AG04449 (cell line): ENCODE measurements around the gene AK8.

Experiments
- CTCF ChIA-PET: fragments of 350-600 bp; formaldehyde crosslinking; extraction: SDS; loops from one replicate; lab custom pipeline; 2021; ENCODE audit warnings: antibody characterized with exemption; lab: Yijun Ruan, JAX
- POLR2A ChIA-PET: fragments of 400-600, 350-600 bp; formaldehyde crosslinking; extraction: SDS; loops from one replicate; lab custom pipeline; 2020; ENCODE audit warnings: antibody characterized with exemption, inconsistent platforms; lab: Yijun Ruan, JAX
- DNase-seq: peaks from one replicate; pipeline ENCODE4 v3.0.0-alpha.2; 2010; ENCODE audit warnings: low read depth, low spot score
- H3K4me3 ChIP-seq: 2 replicates; pipeline ENCODE4 v1.5.1; 2011; ENCODE audit warnings: low read depth, mild to moderate bottlenecking, control low read depth, low read length
- CTCF ChIP-seq: IDR thresholded peaks from one replicate; pipeline ENCODE4 v1.5.1; 2011; ENCODE audit warnings: mild to moderate bottlenecking, moderate library complexity, low read length, control low read depth, inconsistent platforms; ENCODE audit not compliant: insufficient read depth; ENCODE audit errors: missing control alignments

The AK8 gene

GRCh38 chr9:132912131-132912530 is 34.0 kb upstream of the AK8 start:
- ChIA-PET POLR2A (no interaction called here), CTCF (interaction anchor here (0.8 to 13.4 kb wide), 2 partner anchors 12 to 16 kb away, joined by 3 to 193 read pairs; no protein-coding TSS in a partner anchor)
- TF ChIP-seq CTCF = no peak
- DNase-seq = no peak
- H3K4me3 ChIP-seq = no peak overlapping the region

- no peak overlapping the region for H3K4me3 ChIP-seq
- TF ChIP-seq CTCF = no peak
- ChIA-PET CTCF (interaction anchor here (1.3 to 13.4 kb wide), 3 partner anchors 8 to 10 kb away, joined by 3 to 193 read pairs (median 4); no protein-coding TSS in a partner anchor), POLR2A (no interaction called here)
- DNase-seq = no peak
Observed at GRCh38 chr9:132910376-132910775, 32.3 kb upstream of the AK8 start.

- POLR2A ChIA-PET = no interaction called here
- no peak for TF ChIP-seq CTCF
- H3K4me3 ChIP-seq = no peak overlapping the region
- DNase-seq = no peak
- CTCF ChIA-PET = interaction anchor here (1.3 to 13.4 kb wide), 2 partner anchors 9 kb away, joined by 3 to 193 read pairs; no protein-coding TSS in a partner anchor
Observed at GRCh38 chr9:132909311-132909710, 31.2 kb upstream of the AK8 start.

- no peak for DNase-seq
- no peak for TF ChIP-seq CTCF
- POLR2A ChIA-PET = no interaction called here
- H3K4me3 ChIP-seq = no peak overlapping the region
- CTCF ChIA-PET = interaction anchor here (13.4 kb wide), 1 partner anchor 8 kb away, joined by 193 read pairs; no protein-coding TSS in a partner anchor
Observed at GRCh38 chr9:132908635-132909034, 30.6 kb upstream of the AK8 start.

- no peak for TF ChIP-seq CTCF
- DNase-seq = no peak
- POLR2A ChIA-PET = no interaction called here
- no peak overlapping the region for H3K4me3 ChIP-seq
- CTCF ChIA-PET = interaction anchor here (6.6 to 10.9 kb wide), 2 partner anchors 9 to 12 kb away, joined by 66 to 193 read pairs; no protein-coding TSS in a partner anchor
Observed at GRCh38 chr9:132905726-132906125, 27.6 kb upstream of the AK8 start.

- TF ChIP-seq CTCF = no peak
- ChIA-PET CTCF (interaction anchor here (1.0 to 10.9 kb wide), 13 partner anchors 10 to 71 kb away, joined by 3 to 193 read pairs (median 4); partner anchors contain the start of gene TSC1), POLR2A (no interaction called here)
- no peak overlapping the region for H3K4me3 ChIP-seq
- no peak for DNase-seq
Observed at GRCh38 chr9:132903574-132904492, 25.7 kb upstream of the AK8 start.
